Measurements from ENCODE around the gene CSRP2.
A peak's percentile ranks its signal among the peaks of the same experiment; 100 is the strongest.

The CSRP2 gene

DNA sequence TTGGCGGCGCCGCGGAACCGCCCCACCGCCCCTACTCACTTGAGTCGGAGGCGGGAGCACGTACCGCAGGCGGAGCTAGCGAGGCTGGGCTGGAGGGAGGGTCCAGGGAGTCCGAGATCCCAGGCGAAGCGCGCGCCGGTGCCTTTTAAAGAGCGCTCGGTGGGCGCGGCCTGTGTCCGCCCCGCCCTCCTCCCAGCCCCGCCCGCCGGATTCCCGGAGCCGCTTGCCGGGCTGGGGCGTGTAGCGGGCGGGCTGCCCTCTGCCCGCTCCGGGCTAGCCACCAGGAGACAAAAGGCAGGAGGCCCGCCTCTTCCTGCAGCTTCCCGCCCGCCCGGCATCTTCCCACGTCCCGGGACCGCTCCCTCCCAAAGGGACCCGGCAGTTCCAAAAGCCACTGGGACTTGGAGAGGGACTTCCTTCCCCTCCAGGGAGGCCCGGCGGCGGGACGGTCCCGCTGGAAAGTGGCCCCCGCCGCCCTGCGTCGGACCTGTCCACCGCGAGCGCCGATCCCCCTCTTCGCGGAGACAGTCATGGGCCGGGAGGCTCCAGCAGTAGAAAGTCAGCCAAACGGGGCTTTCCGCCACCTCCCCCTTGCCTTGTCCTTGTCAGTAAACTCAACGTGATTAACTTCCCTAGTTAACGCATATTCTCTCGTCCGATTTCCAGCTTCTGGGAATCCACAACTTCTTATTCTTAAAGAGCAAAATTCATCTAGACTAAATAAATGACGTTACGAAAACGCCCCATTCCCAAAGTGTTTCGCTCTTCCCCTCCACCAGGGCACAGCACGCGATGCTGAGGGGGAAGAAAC lies at the start of gene CSRP2:
TSS of gene CSRP2 (minus strand) at position 121 of the 811 bp plus-strand sequence. CDS start 12,759 bp downstream, outside the sequence.
- no peak within 1 kb of the TSS for H3K27ac Mint-ChIP-seq
- H3K27me3 Mint-ChIP-seq = peaks cover 64% of the 10 kb centered on the region
- no peaks in the 10 kb centered on the region for H3K36me3 Mint-ChIP-seq (ENCODE audit: low read depth)
- no peaks in the 10 kb centered on the region for H3K9me3 Mint-ChIP-seq
- H3K4me1 Mint-ChIP-seq (ENCODE audit: low read depth) = peaks cover 11% of the 10 kb centered on the region
- peak within 1 kb of the TSS; percentile 84 for H3K4me3 Mint-ChIP-seq

DNA sequence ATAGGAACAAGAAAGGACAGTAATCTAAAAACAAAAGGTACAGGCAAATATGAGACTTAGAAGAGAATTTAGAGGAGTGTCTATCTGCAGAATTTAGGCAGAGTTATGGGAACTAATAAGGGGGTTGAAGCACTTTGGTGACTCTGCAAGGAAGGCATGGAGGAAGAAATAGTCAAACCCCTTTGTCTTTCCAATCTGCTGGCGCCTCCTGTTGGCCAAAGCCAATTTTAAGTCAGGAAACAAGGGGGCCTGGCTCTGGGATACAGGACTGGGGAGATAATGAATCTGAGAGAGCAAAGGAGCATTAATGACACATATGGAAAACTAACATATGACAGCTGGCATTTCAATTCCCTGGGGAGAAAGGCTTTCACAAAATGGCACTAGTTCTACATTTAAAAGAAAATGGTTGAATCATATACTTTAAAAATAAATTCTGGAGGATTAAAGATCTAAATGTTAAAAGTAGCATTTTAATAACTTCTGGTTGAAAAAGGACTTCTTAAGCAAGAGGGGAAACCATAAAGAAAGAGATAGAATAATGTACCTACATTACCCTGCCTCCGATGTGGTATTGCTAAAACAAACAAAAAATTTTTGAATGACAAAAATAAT lies 48.5 kb upstream of the CSRP2 start:
- H3K27ac Mint-ChIP-seq = no peak overlapping the region
- no peaks in the 10 kb centered on the region for H3K4me1 Mint-ChIP-seq (ENCODE audit: low read depth)
- H3K27me3 Mint-ChIP-seq = peaks cover 7% of the 10 kb centered on the region
- H3K4me3 Mint-ChIP-seq = no peak overlapping the region
- H3K9me3 Mint-ChIP-seq = no peaks in the 10 kb centered on the region
- H3K36me3 Mint-ChIP-seq (ENCODE audit: low read depth) = no peaks in the 10 kb centered on the region

DNA sequence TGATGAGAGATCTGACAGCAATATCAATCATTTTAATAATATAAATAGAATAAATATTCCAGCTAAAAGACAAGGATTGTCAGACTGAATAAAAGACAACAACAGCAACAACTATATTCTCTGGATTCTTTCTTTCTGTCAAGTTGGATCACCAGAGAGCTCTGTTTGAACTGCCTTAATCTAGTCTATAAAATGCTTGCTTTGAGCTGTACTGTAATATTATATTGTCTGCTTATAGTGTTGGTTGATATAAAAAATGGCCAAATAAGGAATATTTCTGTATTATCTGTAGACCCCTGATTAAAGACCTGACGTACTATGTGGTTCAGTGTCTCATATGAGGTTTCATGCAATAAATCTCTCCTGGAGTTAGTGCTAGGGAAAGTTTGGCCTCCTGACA lies 46.3 kb upstream of the CSRP2 start:
- no peak overlapping the region for H3K27ac Mint-ChIP-seq
- H3K4me3 Mint-ChIP-seq = no peak overlapping the region
- H3K4me1 Mint-ChIP-seq (ENCODE audit: low read depth) = no peaks in the 10 kb centered on the region
- H3K27me3 Mint-ChIP-seq = peaks cover 7% of the 10 kb centered on the region
- H3K36me3 Mint-ChIP-seq (ENCODE audit: low read depth) = no peaks in the 10 kb centered on the region
- no peaks in the 10 kb centered on the region for H3K9me3 Mint-ChIP-seq

DNA sequence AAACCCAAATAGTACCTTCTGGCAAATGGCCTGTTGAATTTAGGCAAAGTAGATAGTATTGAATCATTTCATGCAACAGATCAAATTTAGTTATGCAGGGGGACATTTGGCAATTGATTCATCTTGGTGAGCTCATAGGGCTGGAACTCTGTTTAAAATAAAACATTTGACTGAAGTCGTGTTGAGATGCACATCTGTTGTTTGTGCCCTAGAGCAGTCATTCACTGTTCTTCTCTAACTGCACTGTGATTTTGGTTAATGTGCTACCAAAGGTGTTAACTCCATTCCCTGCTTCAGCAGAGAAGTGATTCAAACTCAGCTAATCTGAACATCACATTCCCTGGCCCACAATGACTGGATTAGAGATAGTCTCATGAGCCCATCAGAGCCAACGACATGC lies 44.0 kb upstream of the CSRP2 start:
- Mint-ChIP-seq H3K27ac (no peak overlapping the region), H3K9me3 (no peaks in the 10 kb centered on the region), H3K36me3 (ENCODE audit: low read depth) (no peaks in the 10 kb centered on the region), H3K27me3 (peaks cover 5% of the 10 kb centered on the region), H3K4me1 (ENCODE audit: low read depth) (no peaks in the 10 kb centered on the region), H3K4me3 (no peak overlapping the region)

DNA sequence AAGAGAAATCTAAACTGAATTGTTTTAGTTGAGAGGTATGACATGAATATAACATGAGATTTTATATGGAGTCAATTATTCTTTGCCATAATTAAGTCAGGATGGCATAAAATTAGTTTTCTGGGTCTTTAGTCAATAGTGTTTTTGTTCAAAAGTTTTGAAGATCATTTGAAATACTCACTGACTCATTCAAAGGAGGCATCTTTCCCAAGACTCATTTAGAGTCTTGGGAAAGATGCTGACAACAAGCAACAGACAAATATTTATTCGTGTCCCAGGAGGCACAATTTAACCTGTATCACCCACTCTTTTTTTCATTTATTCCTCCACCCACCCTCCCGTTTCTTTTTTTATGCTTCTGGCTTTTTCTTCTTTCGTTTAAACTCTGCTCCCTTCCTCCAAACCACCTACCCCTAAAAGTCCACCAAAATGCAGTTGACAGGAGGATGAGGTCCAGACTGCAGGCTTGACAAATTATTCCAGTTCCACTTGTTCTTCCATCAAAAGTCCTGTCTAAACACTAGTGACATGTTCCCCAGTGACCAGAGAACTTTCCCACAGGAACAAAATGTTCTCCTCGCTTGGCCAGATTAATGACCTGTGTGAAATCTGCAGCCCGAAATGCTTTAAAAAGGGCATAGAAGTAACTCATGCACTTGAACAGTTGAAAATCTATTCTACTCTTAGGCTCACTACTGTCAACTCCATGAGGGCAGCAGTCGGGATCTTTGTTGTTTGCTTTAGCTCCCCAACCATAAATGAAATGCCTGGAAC lies 43.3 kb upstream of the CSRP2 start:
- peaks cover 6% of the 10 kb centered on the region for H3K27me3 Mint-ChIP-seq
- H3K27ac Mint-ChIP-seq = no peak overlapping the region
- H3K36me3 Mint-ChIP-seq (ENCODE audit: low read depth) = no peaks in the 10 kb centered on the region
- no peak overlapping the region for H3K4me3 Mint-ChIP-seq
- no peaks in the 10 kb centered on the region for H3K9me3 Mint-ChIP-seq
- no peaks in the 10 kb centered on the region for H3K4me1 Mint-ChIP-seq (ENCODE audit: low read depth)

DNA sequence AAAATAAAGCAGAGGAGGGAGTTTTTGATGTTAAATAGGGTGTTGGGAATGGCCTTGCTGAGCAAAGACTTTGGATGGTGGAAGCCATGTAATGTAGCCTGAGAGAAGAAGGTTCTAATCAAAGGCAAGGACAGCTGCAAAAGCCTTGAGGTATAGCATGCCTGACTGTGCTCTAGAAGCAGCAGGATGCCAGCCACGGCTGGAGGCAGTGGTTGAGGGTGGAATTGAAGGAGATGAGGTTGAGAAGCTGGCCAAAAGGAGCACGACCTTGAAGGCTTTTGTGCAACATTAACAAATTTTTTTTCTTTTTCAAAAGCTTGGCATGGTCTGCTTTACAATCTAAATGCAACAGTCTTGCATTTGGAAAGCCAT lies 42.3 kb upstream of the CSRP2 start:
- no peaks in the 10 kb centered on the region for H3K36me3 Mint-ChIP-seq (ENCODE audit: low read depth)
- no peaks in the 10 kb centered on the region for H3K4me1 Mint-ChIP-seq (ENCODE audit: low read depth)
- no peak overlapping the region for H3K4me3 Mint-ChIP-seq
- H3K9me3 Mint-ChIP-seq = no peaks in the 10 kb centered on the region
- H3K27ac Mint-ChIP-seq = no peak overlapping the region
- H3K27me3 Mint-ChIP-seq = peaks cover 6% of the 10 kb centered on the region

DNA sequence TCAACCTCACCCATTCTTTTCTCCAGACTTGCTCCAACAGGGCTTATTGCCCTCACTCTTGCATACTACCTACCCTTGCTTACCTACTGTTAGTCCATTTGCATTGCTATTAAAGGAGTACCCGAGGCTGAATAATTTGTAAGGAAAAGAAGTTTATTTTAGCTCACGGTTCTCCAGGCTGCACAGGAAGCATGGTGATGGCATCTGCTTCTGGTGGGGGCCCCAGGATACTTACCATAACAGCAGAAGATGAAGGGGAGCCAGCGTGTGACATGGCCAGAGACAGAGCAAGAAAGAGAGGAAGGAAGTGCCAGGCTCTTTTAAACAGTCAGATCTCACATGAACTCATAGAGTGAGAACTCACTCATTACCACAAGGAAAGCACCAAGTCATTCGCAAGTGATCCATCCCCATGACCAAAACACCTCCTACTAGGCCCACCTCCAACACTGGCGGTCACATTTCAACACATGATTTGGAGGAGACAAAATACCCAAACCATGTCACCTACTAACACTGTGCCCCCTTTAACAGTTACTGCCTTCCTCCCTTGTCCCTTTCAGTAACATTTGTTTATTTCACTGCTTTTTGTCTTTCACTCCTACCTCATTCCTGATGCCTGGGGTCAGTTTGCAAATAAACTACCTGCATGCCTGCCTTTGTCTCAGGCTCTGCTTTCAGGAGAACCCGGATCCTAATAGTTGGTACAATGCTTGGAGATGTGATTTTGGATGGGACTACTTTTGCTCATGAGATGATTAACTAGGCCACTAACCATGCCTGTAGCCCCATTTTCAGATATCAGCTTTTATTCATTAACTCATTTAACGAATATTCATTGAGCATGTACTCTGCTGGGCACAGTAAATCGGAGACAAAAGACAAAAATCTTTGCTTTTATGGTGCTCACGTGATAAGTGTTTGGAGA lies 41.6 kb upstream of the CSRP2 start:
- Mint-ChIP-seq H3K4me3 (no peak overlapping the region), H3K36me3 (ENCODE audit: low read depth) (no peaks in the 10 kb centered on the region), H3K27me3 (peaks cover 11% of the 10 kb centered on the region), H3K27ac (no peak overlapping the region), H3K4me1 (ENCODE audit: low read depth) (no peaks in the 10 kb centered on the region), H3K9me3 (no peaks in the 10 kb centered on the region)

DNA sequence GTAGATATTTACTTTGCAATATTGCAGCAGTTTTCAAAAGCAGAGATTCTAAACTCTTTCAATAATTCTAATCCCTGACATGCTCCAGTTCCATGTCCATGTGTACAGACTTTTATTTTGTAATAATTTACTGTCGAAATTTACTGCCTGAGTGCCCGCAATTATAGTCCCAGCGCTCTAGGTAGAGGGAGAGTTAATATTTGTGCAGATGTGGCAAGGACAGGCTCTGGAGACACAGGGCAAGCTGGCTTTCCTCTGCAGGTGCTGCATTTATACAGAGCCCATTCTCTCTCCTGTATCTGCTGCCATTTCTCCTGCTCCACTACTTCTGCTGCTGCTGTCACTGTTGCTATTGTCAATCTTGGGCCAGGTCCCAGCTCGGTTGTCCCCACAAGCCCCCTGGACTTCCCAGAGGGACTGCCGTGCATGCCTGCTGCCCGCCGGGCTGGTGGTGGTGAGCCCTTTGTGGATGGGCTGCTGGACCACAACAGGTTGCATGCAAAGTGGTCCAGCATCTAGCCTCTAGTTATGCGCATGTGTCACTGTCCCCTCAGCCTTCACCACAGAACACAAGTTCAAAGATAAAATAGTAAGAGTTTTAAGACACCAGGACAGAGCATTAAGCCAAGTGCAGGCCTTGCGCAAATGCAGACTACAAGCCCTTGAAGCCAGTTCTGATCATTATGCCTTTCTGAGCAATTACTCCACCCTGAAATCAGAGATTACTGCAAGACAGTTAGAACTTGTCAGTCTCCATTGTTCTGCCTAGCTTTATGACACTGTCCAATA lies 40.8 kb upstream of the CSRP2 start:
- Mint-ChIP-seq H3K9me3 (no peaks in the 10 kb centered on the region), H3K27me3 (peaks cover 11% of the 10 kb centered on the region), H3K36me3 (ENCODE audit: low read depth) (no peaks in the 10 kb centered on the region), H3K4me1 (ENCODE audit: low read depth) (no peaks in the 10 kb centered on the region), H3K4me3 (no peak overlapping the region), H3K27ac (no peak overlapping the region)

DNA sequence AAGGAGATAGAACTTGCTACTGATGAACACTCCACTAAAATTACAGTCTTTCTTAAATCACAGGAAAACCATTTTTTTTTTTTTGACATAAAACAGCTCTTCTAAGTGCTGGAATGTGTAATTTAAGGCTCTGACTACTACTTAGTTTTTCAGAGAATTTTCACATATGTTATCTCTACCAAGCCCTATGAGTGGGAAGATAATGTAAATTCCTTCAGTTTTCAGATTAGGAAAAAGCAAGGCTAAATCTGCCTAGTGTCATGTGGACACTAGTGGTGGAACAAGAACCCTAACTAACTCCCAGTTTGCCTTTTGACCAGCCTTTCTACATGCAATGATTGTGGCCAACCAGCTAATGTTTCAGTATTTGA lies 37.3 kb upstream of the CSRP2 start:
- no peaks in the 10 kb centered on the region for H3K9me3 Mint-ChIP-seq
- peaks cover 16% of the 10 kb centered on the region for H3K27me3 Mint-ChIP-seq
- H3K36me3 Mint-ChIP-seq (ENCODE audit: low read depth) = no peaks in the 10 kb centered on the region
- no peak overlapping the region for H3K4me3 Mint-ChIP-seq
- H3K4me1 Mint-ChIP-seq (ENCODE audit: low read depth) = no peaks in the 10 kb centered on the region
- no peak overlapping the region for H3K27ac Mint-ChIP-seq

DNA sequence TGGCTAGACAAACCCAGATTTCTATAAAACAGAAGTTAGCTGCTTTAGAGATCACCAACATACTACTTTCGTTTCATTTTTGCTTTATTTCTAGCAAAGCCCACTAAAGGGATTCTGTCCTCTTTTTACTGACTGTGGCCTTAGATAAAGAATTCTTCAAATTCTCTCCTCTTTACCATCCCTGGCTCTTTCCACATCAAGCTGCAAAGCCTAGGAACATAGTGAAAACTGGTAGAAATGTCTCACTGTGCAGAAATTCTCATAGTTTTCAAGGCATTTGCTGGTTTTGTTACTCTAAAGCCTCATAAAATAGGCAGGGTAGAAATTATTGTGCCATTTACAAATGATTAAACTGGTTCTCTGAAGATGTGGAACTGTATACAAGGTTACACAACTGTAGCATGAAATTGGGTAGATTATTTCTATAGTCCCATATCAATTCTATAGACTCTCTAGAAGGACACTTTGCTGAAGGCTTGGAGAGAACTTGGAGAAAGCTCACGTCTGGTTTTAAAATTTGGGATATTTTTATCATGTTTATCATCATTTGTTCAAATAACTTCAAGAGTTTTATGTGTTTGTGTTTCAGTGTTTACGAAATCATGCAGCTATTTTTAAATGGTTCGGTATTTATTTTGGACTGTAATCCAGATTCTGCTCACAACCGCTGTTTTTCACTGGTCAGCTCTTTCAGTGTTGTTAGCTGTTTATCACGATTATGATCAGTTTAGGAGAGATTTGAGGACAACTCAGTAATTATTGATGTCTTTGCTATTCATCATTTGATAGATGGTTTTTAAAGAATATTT lies 36.7 kb upstream of the CSRP2 start:
- Mint-ChIP-seq H3K4me3 (no peak overlapping the region), H3K36me3 (ENCODE audit: low read depth) (no peaks in the 10 kb centered on the region), H3K27me3 (peaks cover 20% of the 10 kb centered on the region), H3K9me3 (no peaks in the 10 kb centered on the region), H3K27ac (no peak overlapping the region), H3K4me1 (ENCODE audit: low read depth) (no peaks in the 10 kb centered on the region)

DNA sequence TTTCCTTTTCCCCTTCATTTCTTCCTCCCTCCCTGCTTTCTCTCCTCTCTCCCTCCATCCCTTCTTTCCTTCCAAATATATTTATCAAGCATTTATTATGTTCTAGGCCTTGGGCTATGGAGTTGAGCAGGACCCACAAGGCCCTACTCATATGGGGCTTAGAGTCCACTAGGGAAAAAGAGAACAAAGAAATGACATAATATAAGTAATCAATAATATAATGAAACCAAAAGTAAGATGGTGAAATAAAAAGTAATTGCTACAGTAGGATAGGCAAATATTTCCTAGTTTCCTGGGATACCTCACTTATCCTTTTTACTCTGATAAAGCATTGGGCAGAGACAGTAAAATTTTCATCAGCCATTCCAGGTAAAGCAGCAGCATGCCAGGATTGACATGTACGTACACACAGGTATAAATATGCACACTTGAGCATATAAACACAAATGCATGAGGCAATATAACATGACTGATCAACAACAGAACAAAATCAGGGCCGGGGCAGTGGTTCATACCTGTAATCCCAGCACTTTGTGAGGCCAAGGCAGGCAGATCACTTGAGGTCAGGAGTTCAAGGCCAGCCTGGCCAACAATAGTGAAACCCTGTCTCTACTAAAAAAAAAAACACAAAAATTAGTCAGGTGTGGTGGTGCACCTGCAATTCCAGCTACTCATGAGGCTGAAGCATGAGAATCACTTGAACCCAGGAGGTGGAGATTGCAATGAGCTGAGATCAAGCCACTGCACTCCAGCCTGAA lies 35.5 kb upstream of the CSRP2 start:
- Mint-ChIP-seq H3K27ac (no peak overlapping the region), H3K4me3 (no peak overlapping the region), H3K27me3 (peaks cover 21% of the 10 kb centered on the region), H3K9me3 (no peaks in the 10 kb centered on the region), H3K36me3 (ENCODE audit: low read depth) (no peaks in the 10 kb centered on the region), H3K4me1 (ENCODE audit: low read depth) (no peaks in the 10 kb centered on the region)

DNA sequence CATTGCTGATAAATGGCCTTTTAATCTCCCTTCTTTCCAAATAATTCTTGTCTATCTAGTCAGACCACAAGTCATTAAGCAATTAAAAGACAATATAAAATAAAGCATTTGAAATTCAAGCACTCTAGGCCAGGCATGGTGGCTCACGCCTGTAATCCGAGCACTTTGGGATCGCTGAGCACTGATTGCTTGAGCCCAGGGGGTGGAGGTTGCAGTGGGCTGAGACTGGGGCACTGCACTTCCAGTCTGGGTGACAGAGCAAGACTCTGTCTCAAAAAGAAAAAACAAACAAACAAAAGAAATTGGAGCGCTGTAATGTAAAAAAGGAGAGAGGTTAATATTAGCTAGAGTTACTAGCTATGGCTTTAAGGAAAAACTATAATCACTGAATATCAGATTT lies 30.5 kb upstream of the CSRP2 start:
- H3K9me3 Mint-ChIP-seq = no peaks in the 10 kb centered on the region

More for the DNA sequence above, 30.5 kb upstream of the CSRP2 start:
- Mint-ChIP-seq H3K36me3 (ENCODE audit: low read depth) (no peaks in the 10 kb centered on the region), H3K4me1 (ENCODE audit: low read depth) (no peaks in the 10 kb centered on the region), H3K4me3 (no peak overlapping the region), H3K27me3 (peaks cover 13% of the 10 kb centered on the region), H3K27ac (no peak overlapping the region)

Data from stimulated activated naive CD8-positive, alpha-beta T cell treated with anti-CD3 and anti-CD28 coated beads, Interleukin-15, Interleukin-2, amounts not matched to agents 100 ng/mL and 50 ng/mL, for 24 hours (primary cell).